Measurements from ENCODE around the gene CAMK1D.
"Not testable (repeated sequence)": the region's sequence is repeated elsewhere in the genome, so short reads cannot be mapped to it uniquely, and the experiment has no call there.

The CAMK1D gene

DNA sequence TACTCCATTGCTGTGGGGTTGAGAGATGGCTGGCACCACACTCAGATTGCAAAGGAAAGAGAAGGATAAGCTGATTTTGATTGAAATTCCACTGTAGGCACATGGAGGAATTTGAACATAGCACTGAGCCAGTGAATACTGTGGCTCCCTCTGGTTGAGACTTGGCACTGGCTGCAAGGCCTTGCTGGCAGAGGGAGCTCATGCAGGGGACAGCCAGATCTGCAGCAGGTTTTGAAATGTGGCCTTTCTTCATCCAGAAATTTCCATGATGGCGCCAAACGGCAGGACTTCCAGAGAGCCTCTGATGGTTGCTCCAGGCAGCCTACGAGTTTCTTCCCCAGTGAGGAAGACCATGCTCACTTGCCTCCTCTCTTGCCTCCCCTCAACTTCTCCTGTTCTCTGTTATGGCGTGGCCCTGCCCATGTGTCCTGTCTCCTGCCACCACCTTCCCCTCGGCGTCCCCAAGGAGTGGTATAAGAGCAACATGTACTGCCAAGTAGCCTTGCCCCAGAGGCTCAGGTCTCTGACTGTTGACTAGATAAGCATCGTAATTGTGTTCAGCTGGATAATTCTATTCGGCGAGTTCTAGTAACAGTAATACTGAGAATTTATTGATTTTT, 386.6 kb downstream of the CAMK1D start:
- DNase-seq: no peak

GRCh38 chr10:12740813-12741212, 391.5 kb downstream of the CAMK1D start:
- DNase-seq: no peak

DNA sequence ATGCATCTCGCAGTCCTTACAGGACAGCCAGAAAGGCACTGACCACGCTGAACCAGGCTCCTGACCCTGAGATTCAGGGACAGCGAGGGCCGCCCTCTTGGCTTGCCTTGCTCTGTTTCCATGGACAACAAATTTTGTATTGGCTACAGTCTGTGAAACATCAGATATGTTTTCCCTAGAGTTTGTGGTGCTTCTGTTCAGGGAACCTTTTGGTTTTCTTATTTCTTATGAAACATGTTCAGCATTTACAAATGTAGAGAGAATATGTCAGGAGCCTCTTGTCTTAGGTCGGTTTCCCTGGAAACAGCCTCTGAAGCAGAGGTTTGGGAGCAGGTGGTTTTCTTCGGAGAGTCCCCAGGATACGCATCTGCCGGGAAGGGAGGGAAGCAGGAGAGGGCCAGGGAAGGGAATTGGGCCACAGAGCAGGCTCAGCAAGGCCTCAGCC, 392.0 kb downstream of the CAMK1D start:
- no peak for DNase-seq

DNA sequence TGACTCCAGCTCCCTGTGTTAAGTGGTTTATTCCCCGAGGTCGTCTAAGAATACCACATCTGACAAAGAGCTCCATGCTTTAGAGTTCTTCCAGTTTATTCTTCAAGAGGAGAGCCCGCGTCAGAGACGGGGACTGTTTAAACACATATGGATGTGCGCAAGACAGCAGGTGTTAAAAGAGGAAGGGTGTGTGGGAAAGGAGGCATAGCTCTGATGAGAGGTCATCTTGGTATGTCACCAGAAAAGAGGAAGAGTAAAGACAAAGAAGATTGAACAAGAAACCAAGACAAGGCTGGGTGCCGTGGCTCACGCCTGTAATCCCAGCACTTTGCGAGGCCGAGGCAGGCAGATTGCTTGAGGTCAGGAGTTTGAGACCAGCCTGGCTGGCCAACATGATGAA, 393.4 kb downstream of the CAMK1D start:
- DNase-seq: no peak

- DNase-seq: not testable (repeated sequence)
Measured at GRCh38 chr10:12743466-12743865, 394.1 kb downstream of the CAMK1D start.

- DNase-seq: no peak
Measured at GRCh38 chr10:12743941-12744340, 394.6 kb downstream of the CAMK1D start.

DNA sequence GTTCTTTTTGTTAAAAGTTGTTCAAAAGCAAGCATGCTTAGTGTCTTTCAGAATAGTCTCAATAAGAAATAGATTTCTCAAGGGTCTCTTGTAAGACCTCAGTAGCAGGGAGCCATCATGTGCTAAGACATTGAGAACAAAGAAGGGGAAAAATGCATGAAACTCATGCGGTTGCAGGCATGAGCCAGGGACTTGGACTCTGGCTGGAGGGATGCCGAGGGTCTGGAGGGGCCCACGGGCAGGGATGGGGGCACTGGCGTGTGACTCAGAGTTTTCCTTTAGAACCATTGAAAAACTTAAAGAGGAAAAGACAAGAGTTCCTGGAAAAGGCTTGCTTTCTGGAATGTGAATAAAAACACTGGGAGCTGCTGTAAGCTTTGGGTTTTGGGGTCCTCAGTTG, 398.8 kb downstream of the CAMK1D start:
- DNase-seq: no peak

DNA sequence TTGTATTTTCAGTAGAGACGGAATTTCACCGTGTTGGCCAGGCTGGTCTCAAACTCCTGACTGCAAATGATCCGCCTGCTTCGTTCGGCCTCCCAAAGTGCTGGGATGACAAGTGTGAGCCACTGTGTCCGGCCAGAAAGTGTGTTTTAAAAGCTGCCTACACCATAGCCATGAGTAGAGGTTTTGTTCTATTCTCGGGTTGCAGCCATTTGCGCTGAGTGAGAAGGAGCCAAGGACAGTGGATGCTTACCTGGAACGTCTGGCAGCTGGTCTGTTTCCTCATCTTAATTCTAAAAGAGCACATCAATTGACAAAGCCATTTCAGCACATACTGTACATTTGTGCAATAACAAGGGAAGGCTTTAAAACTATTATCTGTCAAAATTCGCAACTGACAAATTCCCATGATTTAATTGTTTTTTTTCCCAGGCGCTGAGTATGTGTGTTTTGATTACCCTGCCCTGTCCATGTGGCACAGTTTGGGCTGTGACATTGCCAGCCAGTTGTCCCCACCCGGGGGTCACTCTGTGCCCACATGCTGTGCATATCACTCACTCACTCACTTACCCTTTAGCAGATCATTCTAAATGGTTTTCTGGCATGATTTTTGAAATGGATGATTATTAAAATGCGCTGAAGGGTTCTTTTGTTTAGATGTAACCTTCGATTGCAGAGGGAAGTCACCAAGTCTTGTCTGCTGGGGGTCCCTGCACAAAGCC, 400.6 kb downstream of the CAMK1D start:
- no peak for DNase-seq

DNA sequence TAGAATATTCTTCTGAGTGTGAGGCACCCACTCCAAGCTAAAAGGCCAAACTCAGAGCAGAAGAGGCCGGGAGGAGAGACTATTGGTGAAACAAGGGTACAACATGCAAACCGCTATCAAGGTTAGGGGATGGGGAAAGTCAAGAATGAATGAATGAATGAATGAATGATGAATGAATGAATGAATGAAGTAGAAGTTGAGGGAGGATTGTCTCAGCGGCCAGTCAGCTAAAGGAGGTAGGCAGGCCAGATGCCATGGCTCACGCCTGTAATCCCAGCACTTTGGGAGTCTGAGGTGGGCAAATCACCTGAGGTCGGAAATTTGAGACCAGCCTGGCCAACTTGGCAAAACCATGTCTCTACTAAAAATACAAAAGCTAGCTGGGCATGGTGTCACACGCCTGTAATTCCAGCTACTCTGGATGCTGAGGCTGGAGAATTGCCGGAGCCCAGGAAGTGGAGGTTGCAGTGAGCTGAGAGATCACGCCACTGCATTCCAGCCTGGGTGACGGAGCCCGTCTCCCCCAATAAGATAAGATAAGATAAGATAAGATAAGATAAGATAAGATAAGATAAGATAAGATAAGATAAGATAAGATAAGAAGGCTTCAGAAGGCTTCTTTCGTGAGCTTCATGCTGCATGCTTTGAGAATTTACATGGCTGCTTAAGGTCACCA, 401.3 kb downstream of the CAMK1D start:
- no peak for DNase-seq

GRCh38 chr10:12755075-12755474, 405.7 kb downstream of the CAMK1D start:
- no peak for DNase-seq

DNA sequence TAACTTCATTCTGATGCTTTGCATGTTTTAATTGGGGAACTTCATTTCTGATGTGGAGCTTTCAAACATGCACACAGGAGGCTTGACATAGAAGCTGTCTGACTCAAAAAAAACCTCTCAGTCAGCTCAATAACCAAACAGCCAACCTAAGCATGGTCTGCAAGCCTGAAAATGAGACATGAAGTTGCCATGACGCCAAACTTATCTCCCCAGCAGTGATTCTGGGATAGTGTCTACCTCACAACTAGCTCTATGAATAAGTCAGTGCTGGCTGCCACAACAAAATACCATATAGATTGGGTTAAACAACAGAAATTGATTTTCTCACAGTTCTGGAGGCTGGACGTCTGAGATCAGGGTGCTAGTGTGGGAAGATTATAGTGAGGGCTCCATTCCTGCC, 408.0 kb downstream of the CAMK1D start:
- DNase-seq: no peak

- no peak for DNase-seq
Measured at GRCh38 chr10:12758271-12758670, 408.9 kb downstream of the CAMK1D start.

- no peak for DNase-seq
Measured at GRCh38 chr10:12766223-12766622, 416.9 kb downstream of the CAMK1D start.

DNA sequence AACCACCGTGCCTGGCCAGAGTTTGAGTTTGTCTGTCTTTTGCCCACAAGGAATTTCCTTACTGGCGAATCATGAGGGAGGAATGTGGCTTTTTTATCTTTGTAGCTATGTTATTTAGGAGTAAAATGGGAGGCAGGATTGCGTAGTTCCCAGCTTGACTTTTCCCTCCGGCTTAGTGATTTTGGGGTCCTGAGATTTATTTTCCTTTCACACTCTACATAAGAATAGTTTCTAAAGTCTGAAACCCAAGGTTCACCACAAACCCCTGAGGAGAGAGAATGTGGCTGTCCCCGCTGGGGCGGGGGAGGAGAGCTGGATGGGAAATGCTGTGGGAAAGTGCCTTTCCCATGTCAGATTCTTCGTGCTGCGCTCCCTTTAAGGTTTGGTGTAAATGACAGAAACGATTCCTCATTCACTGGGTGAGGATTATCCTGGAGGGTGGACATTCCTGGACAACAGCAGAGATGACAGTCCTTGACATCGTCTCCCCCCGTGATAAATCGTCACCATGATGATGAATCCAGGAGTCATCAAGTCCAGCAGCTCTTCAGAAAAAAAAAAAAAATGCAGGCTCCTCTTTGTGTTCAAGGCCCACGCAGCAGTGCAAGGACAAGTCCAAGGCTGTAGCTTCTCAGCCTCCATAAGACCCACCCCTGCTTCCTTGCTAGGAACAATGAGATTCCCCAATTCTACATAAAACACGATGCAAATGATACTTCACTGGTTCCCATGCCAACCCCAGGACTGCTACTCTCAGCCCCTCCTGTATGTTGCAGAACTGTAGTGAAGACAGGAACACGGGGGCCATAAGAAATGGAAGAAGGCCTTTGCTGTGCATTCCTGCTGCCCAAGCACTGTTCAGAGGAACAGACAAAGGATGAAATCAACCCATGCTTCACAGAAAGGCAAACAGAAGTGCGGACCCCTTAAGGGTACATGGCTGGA, 419.1 kb downstream of the CAMK1D start:
- peak; percentile 65 for DNase-seq

DNA sequence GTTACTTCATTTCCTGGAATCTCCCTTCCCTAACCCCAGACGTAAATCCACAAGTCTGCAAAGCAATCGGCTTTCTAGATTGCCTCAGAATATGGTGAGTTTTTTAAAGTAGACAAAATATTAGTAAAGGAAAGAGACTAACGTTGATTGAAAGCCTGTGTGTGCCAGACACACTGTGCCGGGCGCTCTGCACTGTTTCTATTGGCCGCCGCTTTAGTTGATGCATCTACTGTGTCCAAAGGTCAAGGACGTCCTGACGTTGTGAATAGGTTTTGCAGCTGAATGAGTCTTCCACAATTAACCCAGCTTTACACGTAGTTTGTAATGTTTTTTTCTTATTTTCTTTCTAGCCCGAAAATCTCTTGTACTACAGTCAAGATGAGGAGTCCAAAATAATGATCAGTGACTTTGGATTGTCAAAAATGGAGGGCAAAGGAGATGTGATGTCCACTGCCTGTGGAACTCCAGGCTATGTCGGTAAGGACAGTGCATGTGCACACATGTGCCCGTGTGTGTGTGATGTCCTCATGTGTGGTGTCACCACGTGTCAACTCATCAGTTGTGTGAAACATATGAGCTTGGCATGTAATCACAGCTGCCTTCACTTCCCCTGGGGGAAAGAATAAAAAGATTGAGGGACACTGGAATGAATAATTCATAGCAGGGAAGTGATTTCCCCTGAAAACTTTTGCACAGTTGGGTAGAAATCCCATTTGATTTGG, 420.1 kb downstream of the CAMK1D start:
- no peak for DNase-seq

GRCh38 chr10:12771981-12772760, 422.8 kb downstream of the CAMK1D start:
- DNase-seq: no peak

GRCh38 chr10:12772797-12773587, 423.6 kb downstream of the CAMK1D start:
- no peak for DNase-seq

DNA sequence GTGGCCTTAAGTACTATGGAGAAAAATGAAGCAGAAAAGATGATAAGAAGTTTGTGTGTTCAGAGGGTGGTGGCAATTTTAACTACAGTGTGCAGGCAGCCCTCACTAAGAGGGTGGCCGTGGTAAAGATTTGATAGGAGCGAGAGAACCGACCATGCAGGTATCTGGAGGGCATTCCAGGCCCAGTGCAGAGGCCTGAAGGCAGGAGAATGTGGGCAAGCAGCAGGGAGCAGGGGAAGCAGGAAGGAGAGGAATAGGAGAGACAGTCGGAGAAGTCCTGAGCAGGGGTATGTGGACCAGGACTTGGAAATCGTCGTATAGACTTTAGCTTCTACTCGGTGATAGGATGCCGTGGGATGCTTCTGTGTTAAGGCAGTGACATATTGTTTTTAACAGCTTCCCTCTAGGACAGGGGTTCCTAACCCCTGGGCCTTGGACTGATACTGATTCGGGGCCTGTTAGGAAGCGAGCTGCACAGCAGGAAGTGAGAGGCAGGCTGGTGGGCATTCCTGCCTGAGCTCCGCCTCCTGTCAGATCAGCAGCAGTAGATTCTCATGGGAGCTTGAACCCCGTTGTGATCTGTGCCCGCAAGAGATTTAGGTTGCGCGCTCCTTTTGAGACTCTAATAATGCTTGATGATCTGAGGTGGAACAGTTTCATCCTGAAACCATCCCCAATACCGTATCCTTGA, 425.0 kb downstream of the CAMK1D start:
- DNase-seq: no peak

DNA sequence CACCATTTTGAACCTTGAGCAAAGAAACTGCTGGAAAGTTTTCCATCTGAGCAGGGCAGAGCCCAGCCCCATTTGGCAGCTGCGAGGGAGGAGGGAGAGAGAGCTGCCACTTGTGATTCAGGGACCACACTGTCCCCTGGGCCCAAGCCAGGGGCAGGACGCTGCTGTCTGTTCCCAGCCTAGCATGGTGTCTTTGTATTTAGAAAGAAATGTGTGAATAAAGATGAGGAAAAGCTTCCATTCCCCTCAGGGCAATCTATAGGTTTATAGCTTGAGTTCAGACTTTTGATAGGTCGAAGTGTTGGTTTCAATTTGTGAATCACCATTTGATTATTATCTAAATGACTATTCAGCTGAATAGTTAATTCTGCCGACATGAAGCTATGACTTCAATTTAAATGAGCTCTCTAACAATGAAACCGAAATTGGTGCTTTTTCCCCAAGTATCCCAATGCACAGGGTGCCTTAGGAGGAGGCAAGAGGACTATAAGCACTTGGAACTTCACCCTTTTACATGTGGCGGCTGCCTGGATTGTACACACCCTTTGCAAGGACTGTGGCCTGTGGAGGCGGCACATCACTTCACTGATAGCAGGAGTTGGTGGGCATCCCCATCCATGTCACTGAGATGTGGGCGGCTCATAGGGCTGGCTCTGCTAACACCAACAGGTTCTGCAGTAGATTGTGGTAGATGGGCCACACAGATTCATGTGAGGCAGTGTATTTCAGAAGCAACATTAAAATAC, 428.7 kb downstream of the CAMK1D start:
- DNase-seq: no peak

Measured in kidney glomerular epithelial cell (primary cell).